Activated CD8-positive, alpha-beta T cell treated with anti-CD3 and anti-CD28 coated beads for 36 hours (primary cell): ENCODE measurements around the gene C4B. TPM values are rescaled to one million over a fixed set of nuclear protein-coding genes. Genes with fewer than 3 reads are reported as not detected.

Source experiments
- ATAC-seq: fragments of 200-7000 bp; cut with Tn5 transposase; one replicate; pipeline ENCODE4 v1.10.0; 2021; ENCODE audit warnings: mild to moderate bottlenecking, moderate library complexity
- CTCF ChIA-PET: fragments of 350-600 bp; sonication (Branson Sonifier 250); formaldehyde crosslinking; loops from one replicate; lab custom pipeline; 2021; ENCODE audit warnings: antibody characterized with exemption; lab: Charles Lee
- POLR2A ChIA-PET: fragments of 350-600 bp; sonication (Branson Sonifier 250); formaldehyde crosslinking; loops from one replicate; lab custom pipeline; 2021; ENCODE audit warnings: antibody characterized with exemption; lab: Charles Lee
- DNase-seq: peaks from one replicate; pipeline ENCODE4 v3.0.0-alpha.2; 2020
- H3K27ac Mint-ChIP-seq: one replicate; pipeline ENCODE4 v1.8.0; 2021; ENCODE audit warnings: mild to moderate bottlenecking, mixed read lengths
- H3K27me3 Mint-ChIP-seq: one replicate; pipeline ENCODE4 v1.8.0; 2021; ENCODE audit warnings: mixed read lengths
- H3K36me3 Mint-ChIP-seq: one replicate; pipeline ENCODE4 v1.8.0; 2021; ENCODE audit warnings: low read depth, mixed read lengths
- H3K4me1 Mint-ChIP-seq: one replicate; pipeline ENCODE4 v1.8.0; 2021; ENCODE audit warnings: low read depth, mixed read lengths
- H3K4me3 Mint-ChIP-seq: one replicate; pipeline ENCODE4 v1.8.0; 2021; ENCODE audit warnings: mild to moderate bottlenecking, moderate library complexity, mixed read lengths
- H3K9me3 Mint-ChIP-seq: one replicate; pipeline ENCODE4 v1.8.0; 2021; ENCODE audit warnings: mixed read lengths
- intact Hi-C: fragments of 100-400 bp; cut with micrococcal nuclease; formaldehyde crosslinking; loops from one replicate; pipeline ENCODE4 v1.10.0; 2022
- total RNA-seq, 2 experiments: library from RNA; stranded (reverse); gene quantifications; one replicate each; pipeline ENCODE4 v1.2.3, GENCODE V29; 2021
- TF ChIP-seq, protein P1 (sequence below): fragments of 200-600 bp; IDR thresholded peaks from one replicate; pipeline ENCODE4 v1.8.0; 2022; ENCODE audit warnings: antibody characterized with exemption, mild to moderate bottlenecking

C4B gene
- total RNA-seq, 2 experiments from 2014 or later = 2.7 to 3.3 TPM

DNA sequence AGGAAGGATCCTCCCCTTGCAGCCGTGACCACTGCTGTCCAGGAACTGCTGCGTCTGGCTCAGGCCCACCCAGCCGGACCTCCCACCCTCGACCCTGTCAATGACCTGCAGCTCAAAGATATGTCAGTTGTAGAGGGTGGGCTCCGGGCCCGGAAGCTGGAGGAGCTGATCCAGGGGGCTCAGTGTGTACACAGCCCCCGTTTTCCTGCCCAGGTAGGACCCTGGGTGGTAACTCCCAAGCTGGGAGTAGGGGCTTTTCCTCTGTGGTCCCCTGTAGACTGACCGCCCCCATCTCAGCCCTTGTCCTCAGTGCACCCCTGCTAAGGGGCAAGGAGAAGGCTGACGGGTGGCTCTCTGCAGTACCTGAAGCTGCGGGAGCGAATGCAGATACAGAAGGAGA, 46.3 kb upstream of the C4B start:
- Mint-ChIP-seq H3K9me3 (no peaks in the 10 kb centered on the region), H3K4me3 (no peak overlapping the region), H3K36me3 (peaks cover 31% of the 10 kb centered on the region), H3K27ac (no peak overlapping the region), H3K4me1 (peaks cover 21% of the 10 kb centered on the region), H3K27me3 (peaks cover 2% of the 10 kb centered on the region)
- ATAC-seq (no peak), DNase-seq (no peak)
- TF ChIP-seq, protein P1, sequence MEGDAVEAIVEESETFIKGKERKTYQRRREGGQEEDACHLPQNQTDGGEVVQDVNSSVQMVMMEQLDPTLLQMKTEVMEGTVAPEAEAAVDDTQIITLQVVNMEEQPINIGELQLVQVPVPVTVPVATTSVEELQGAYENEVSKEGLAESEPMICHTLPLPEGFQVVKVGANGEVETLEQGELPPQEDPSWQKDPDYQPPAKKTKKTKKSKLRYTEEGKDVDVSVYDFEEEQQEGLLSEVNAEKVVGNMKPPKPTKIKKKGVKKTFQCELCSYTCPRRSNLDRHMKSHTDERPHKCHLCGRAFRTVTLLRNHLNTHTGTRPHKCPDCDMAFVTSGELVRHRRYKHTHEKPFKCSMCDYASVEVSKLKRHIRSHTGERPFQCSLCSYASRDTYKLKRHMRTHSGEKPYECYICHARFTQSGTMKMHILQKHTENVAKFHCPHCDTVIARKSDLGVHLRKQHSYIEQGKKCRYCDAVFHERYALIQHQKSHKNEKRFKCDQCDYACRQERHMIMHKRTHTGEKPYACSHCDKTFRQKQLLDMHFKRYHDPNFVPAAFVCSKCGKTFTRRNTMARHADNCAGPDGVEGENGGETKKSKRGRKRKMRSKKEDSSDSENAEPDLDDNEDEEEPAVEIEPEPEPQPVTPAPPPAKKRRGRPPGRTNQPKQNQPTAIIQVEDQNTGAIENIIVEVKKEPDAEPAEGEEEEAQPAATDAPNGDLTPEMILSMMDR = no peak
- CTCF ChIA-PET = interaction anchor here (4.2 kb wide), 1 partner anchor 16 kb away, joined by 16 read pairs; no protein-coding TSS in a partner anchor
- intact Hi-C loops = no loop called here
- POLR2A ChIA-PET = interaction anchor here (9.3 kb wide), 1 partner anchor 10 kb away, joined by 85 read pairs; the partner anchor contains the start of genes NELFE and SKIC2

DNA sequence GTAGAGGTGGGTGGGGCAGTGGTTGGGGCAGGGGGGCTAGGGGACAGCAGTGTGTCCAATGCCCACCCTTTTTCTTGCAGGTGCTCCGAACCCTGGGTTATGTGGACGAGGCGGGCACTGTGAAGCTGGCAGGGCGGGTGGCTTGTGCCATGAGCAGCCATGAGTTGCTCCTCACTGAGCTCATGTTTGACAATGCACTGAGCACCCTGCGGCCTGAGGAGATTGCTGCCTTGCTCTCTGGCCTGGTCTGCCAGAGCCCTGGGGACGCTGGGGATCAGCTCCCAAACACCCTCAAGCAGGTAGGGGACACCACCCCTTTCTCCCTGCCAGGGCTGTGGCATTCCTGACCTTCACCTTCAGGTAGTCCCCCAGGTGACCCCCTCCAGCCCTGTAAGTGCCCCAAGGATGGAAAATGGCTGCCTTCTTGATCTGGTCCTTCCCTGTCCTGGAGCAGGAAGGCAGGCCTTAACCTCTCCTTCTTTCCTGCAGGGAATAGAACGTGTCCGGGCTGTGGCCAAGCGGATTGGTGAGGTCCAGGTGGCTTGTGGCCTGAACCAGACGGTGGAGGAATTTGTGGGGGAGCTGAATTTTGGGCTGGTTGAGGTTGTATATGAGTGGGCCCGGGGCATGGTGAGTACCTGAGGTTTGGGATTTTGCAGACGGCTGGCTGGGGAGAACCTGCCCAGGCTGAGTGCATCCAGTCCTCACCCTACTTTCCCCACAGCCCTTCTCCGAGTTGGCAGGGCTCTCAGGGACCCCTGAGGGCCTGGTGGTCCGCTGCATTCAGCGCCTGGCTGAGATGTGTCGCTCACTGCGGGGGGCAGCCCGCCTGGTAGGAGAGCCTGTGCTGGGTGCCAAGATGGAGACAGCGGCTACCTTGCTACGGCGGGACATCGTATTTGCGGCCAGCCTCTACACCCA, 45.5 kb upstream of the C4B start:
- Mint-ChIP-seq H3K36me3 (peaks cover 27% of the 10 kb centered on the region), H3K4me1 (peaks cover 26% of the 10 kb centered on the region), H3K27me3 (peaks cover 2% of the 10 kb centered on the region), H3K9me3 (no peaks in the 10 kb centered on the region), H3K4me3 (no peak overlapping the region), H3K27ac (peak overlapping the region; percentile 99)
- TF ChIP-seq, protein P1 = no peak
- ChIA-PET POLR2A (interaction anchor here (0.6 to 9.3 kb wide), 3 partner anchors 11 to 402 kb away, joined by 3 to 85 read pairs (median 32); partner anchors contain the start of genes NELFE and SKIC2), CTCF (interaction anchor here (4.2 kb wide), 1 partner anchor 17 kb away, joined by 16 read pairs; no protein-coding TSS in a partner anchor)
- intact Hi-C loops = no loop called here
- ATAC-seq (no peak), DNase-seq (no peak)

DNA sequence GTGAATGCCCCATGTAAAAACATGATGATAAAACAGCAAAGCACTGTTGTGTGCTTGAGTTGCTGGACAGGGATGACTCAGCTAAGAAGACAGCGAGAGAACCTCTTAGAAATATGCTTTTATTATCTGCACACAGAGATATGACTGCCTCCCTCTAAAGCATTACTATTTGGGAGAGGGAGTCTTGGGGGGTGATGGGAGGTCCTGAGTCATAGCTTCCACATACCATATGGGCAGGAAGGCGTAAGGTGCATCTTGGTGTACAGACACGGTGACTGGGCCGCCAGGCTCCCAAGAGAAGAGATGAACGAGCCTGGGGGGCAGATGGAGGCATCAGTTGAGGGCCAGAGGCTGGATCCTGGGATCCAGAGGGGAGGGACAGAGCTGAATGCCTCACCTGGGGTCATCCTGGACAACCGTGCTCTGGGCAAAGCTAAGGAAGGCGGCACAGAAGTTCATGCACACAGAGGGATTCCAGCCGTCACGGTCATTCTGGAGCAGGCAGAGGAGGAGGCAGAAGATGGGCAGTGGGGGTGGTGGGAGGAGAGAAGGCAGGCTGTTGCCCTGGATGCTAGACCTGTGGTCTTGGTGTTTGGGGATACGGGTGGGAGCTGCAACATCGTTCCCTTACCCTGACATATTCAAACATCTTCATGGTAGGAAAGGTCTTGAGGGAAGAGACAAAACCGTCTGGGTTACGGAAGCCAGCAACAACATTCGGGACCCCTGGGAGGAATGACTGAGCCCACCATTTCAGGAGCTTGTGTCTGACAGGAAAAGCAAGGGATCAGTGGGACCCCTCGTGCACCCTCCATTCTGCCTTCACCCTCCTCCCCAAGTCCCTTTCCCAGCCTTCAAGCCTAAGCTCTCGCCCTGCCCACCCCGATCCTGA, 44.6 kb upstream of the C4B start:
- CTCF ChIA-PET = interaction anchor here (2.9 kb wide), 1 partner anchor 18 kb away, joined by 16 read pairs; no protein-coding TSS in a partner anchor
- no peak for DNase-seq
- Mint-ChIP-seq H3K9me3 (no peaks in the 10 kb centered on the region), H3K27me3 (peaks cover 2% of the 10 kb centered on the region), H3K36me3 (peaks cover 23% of the 10 kb centered on the region), H3K4me1 (peaks cover 31% of the 10 kb centered on the region), H3K27ac (peak overlapping the region; percentile 99), H3K4me3 (peak overlapping the region; percentile 94)
- intact Hi-C loops = no loop called here
- POLR2A ChIA-PET = interaction anchor here (0.6 to 9.3 kb wide), 5 partner anchors 8 to 403 kb away, joined by 3 to 85 read pairs (median 5); partner anchors contain the start of genes NELFE and SKIC2
- ATAC-seq = no peak
- TF ChIP-seq, protein P1 = no peak

DNA sequence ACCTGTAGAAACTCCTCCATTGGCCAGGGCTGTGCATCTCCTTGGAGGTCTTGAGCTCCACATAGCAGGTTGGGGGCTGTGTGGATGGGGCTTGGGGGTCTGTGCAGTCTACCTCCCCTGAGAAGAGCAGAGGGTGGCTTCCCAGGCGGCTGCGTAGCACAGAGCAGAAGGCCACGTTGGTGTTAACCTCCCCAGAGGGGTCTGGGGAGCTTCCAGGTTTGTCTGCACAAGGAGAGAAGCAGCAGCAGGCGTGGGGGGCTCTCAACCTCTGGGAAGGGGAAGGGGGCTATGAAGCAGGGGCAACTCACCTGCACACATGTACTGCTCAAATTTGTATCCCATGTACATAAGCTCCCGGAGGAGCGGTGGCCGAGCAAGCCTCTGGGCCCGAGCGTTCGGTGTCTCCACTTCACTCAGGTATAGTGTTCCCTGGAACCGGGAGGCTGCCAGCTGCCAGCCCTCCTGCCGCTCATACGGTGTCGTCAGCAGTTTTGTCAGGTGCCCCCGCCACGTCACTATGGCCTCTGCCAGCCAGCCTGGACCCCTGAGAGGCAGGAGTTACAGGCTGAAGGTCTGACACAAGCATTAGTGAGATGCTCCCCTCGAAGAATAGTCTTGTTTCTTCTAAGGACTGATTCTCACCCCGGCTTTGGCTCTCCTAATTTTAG, 43.9 kb upstream of the C4B start:
- ATAC-seq (no peak), DNase-seq (no peak)
- Mint-ChIP-seq H3K27ac (peak overlapping the region; percentile 99), H3K4me3 (peak overlapping the region; percentile 94), H3K4me1 (peaks cover 31% of the 10 kb centered on the region), H3K27me3 (peaks cover 2% of the 10 kb centered on the region), H3K36me3 (peaks cover 21% of the 10 kb centered on the region), H3K9me3 (no peaks in the 10 kb centered on the region)
- ChIA-PET POLR2A (interaction anchor here (0.8 to 9.3 kb wide), 8 partner anchors 9 to 338 kb away, joined by 3 to 85 read pairs (median 5); partner anchors contain the start of genes C6orf47, NELFE and SKIC2), CTCF (interaction anchor here (1.4 to 2.9 kb wide), 2 partner anchors 11 to 19 kb away, joined by 3 to 16 read pairs; partner anchors contain the start of gene SKIC2)
- intact Hi-C loops = no loop called here
- TF ChIP-seq, protein P1 = no peak
